ENCODE results near the gene FBXO3. TPM values are rescaled to one million over a fixed set of nuclear protein-coding genes. Genes with fewer than 3 reads are reported as not detected.
A peak's percentile ranks its signal among the peaks of the same experiment; 100 is the strongest.

FBXO3 gene
- total RNA-seq, 1 donor = 30.7 TPM

- DNase-seq (ENCODE audit: low read depth) = peak; percentile 30
- no peak for TF ChIP-seq CTCF (IDR thresholded peaks at IDR 0.05; ENCODE audit: insufficient read depth, low read depth, low read length)
- H3K4me3 ChIP-seq (ENCODE audit: low read depth, low read length) = no peak overlapping the region
Measured at GRCh38 chr11:33753304-33753967, 20.9 kb downstream of the FBXO3 start.

GRCh38 chr11:33751878-33752277 lies 22.4 kb downstream of the FBXO3 start:
- no peak for DNase-seq (ENCODE audit: low read depth)
- H3K4me3 ChIP-seq (ENCODE audit: low read depth, low read length) = no peak overlapping the region
- TF ChIP-seq CTCF (IDR thresholded peaks at IDR 0.05; ENCODE audit: insufficient read depth, low read depth, low read length) = no peak

- H3K4me3 ChIP-seq (ENCODE audit: low read depth, low read length) = no peak overlapping the region
- peak; percentile 84 for DNase-seq (ENCODE audit: low read depth)
- TF ChIP-seq CTCF (IDR thresholded peaks at IDR 0.05; ENCODE audit: insufficient read depth, low read depth, low read length) = no peak
Measured at GRCh38 chr11:33747979-33748378, 26.3 kb downstream of the FBXO3 start.

GRCh38 chr11:33743291-33743690 lies 31.0 kb downstream of the FBXO3 start:
- no peak for DNase-seq (ENCODE audit: low read depth)
- no peak for TF ChIP-seq CTCF (IDR thresholded peaks at IDR 0.05; ENCODE audit: insufficient read depth, low read depth, low read length)
- H3K4me3 ChIP-seq (ENCODE audit: low read depth, low read length) = no peak overlapping the region

GRCh38 chr11:33742249-33742851 lies 32.0 kb downstream of the FBXO3 start:
- H3K4me3 ChIP-seq (ENCODE audit: low read depth, low read length) = no peak overlapping the region
- DNase-seq (ENCODE audit: low read depth) = peak; percentile 53
- peak; percentile 51 for TF ChIP-seq CTCF (IDR thresholded peaks at IDR 0.05; ENCODE audit: insufficient read depth, low read depth, low read length)

GRCh38 chr11:33741806-33742205 lies 32.5 kb downstream of the FBXO3 start:
- TF ChIP-seq CTCF (IDR thresholded peaks at IDR 0.05; ENCODE audit: insufficient read depth, low read depth, low read length) = no peak
- DNase-seq (ENCODE audit: low read depth) = no peak
- no peak overlapping the region for H3K4me3 ChIP-seq (ENCODE audit: low read depth, low read length)

All from fibroblast of villous mesenchyme (primary cell).